GM06990 (cell line): Measurements from ENCODE around the gene ZSCAN20.

Experiments used
- DNase-seq: peaks from one replicate; pipeline ENCODE4 v3.0.0-alpha.2; 2011; ENCODE audit not compliant: insufficient read length; ENCODE audit errors: extremely low read depth
- H3K27me3 ChIP-seq: replicated peaks from 2 replicates; pipeline ENCODE4 v1.6.0; 2011; ENCODE audit warnings: low read length; ENCODE audit not compliant: control insufficient read depth, insufficient read depth
- H3K36me3 ChIP-seq: 2 replicates; pipeline ENCODE4 v1.5.1; 2011; ENCODE audit warnings: low read length; ENCODE audit not compliant: control insufficient read depth, insufficient read depth
- H3K4me3 ChIP-seq: replicated peaks from 2 replicates; pipeline ENCODE4 v1.5.1; 2011; ENCODE audit warnings: low read depth, mild to moderate bottlenecking, control low read depth, low read length
- TF ChIP-seq, protein P1 (sequence below): IDR thresholded peaks from 2 replicates; pipeline ENCODE4 v1.5.1; 2011; ENCODE audit warnings: low read length, control low read depth, mild to moderate bottlenecking, inconsistent platforms; ENCODE audit not compliant: insufficient read depth, poor library complexity, severe bottlenecking

Gene ZSCAN20

DNA sequence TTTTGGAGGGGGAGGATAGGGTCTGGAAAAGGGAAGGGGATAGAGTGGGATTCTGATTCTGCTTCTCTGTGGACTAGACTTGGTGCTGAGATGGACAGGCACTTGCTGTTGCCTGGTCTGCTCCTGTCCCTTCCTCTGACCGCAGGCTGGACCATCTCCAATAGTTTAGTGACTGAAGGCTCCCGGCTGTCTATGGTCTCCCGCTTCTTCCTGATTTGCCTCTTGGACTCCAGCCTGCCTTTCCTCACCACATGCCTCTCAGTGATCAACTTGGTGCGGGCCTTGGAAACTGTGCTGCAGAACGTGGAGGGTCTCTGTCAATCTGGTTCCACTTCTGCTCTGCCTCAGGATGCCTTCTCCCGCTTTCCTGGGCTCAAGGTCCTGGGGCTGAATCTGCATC lies 6.3 kb upstream of the ZSCAN20 start:
- Histone ChIP-seq H3K36me3 (no peaks in the 10 kb centered on the region), H3K4me3 (no peak overlapping the region), H3K27me3 (no peaks in the 10 kb centered on the region)
- DNase-seq: no peak
- TF ChIP-seq, protein P1, sequence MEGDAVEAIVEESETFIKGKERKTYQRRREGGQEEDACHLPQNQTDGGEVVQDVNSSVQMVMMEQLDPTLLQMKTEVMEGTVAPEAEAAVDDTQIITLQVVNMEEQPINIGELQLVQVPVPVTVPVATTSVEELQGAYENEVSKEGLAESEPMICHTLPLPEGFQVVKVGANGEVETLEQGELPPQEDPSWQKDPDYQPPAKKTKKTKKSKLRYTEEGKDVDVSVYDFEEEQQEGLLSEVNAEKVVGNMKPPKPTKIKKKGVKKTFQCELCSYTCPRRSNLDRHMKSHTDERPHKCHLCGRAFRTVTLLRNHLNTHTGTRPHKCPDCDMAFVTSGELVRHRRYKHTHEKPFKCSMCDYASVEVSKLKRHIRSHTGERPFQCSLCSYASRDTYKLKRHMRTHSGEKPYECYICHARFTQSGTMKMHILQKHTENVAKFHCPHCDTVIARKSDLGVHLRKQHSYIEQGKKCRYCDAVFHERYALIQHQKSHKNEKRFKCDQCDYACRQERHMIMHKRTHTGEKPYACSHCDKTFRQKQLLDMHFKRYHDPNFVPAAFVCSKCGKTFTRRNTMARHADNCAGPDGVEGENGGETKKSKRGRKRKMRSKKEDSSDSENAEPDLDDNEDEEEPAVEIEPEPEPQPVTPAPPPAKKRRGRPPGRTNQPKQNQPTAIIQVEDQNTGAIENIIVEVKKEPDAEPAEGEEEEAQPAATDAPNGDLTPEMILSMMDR: no peak

DNA sequence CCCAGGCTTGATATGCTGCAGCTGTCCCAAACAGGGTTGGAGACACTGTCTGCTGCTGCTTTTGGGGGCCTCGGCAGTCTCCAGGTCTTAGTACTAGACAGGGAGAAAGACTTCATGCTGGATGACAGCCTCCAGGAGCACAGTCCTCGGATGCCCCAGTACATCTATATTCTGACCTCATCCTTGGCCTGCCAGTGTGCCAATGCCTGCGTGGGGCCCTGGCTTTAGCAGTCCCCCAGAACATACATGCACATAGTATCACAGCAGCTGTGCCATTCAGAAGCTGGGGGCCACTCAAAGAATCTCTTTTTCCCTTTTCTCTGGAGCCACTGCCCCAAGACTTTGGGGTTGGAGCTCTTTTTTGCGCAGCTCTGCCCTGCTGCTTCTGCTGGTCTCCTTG lies 4.4 kb upstream of the ZSCAN20 start:
- Histone ChIP-seq H3K36me3 (no peaks in the 10 kb centered on the region), H3K4me3 (no peak overlapping the region), H3K27me3 (no peaks in the 10 kb centered on the region)
- TF ChIP-seq, protein P1: no peak
- no peak for DNase-seq

DNA sequence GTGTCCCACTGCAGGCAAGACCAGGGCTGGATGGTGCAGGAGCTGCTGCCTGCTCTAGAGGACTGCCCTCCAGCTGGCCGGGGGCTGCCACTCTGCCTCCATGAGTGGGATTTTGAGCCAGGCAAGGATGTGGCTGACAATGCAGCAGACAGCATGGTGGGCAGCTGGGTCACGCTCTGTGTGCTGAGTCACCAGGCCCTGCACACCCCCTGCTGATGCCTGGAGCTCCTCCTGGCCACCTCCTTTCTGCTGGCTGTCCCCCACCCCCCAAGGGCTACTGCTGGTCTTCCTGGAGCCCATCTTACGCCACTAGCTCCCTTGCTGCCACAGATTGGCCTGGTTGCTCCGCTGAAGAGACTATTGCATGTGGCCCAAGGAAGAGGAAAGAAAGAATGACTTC lies 3.9 kb upstream of the ZSCAN20 start:
- TF ChIP-seq, protein P1: no peak
- Histone ChIP-seq H3K4me3 (no peak overlapping the region), H3K36me3 (no peaks in the 10 kb centered on the region), H3K27me3 (no peaks in the 10 kb centered on the region)
- DNase-seq: no peak

GRCh38 chr1:33468967-33469366 lies 3.5 kb upstream of the ZSCAN20 start:
- Histone ChIP-seq H3K36me3 (no peaks in the 10 kb centered on the region), H3K4me3 (no peak overlapping the region), H3K27me3 (no peaks in the 10 kb centered on the region)
- DNase-seq: no peak
- TF ChIP-seq, protein P1: no peak

- Histone ChIP-seq H3K36me3 (no peaks in the 10 kb centered on the region), H3K27me3 (no peaks in the 10 kb centered on the region), H3K4me3 (no peak overlapping the region)
- TF ChIP-seq, protein P1: no peak
- no peak for DNase-seq
Measured at GRCh38 chr1:33469691-33470090, 2.8 kb upstream of the ZSCAN20 start.

- Histone ChIP-seq H3K4me3 (no peak overlapping the region), H3K36me3 (no peaks in the 10 kb centered on the region), H3K27me3 (no peaks in the 10 kb centered on the region)
- DNase-seq: peak; percentile 39
- TF ChIP-seq, protein P1: peak; percentile 76
Measured at GRCh38 chr1:33470495-33471012, 1.9 kb upstream of the ZSCAN20 start.
